GM06990 (cell line): ENCODE data around the gene FRMD4A.

Experiments used
- DNase-seq: peaks from one replicate; pipeline ENCODE4 v3.0.0-alpha.2; 2011; ENCODE audit not compliant: insufficient read length; ENCODE audit errors: extremely low read depth
- H3K27me3 ChIP-seq: replicated peaks from 2 replicates; pipeline ENCODE4 v1.6.0; 2011; ENCODE audit warnings: low read length; ENCODE audit not compliant: control insufficient read depth, insufficient read depth
- H3K36me3 ChIP-seq: 2 replicates; pipeline ENCODE4 v1.5.1; 2011; ENCODE audit warnings: low read length; ENCODE audit not compliant: control insufficient read depth, insufficient read depth
- H3K4me3 ChIP-seq: replicated peaks from 2 replicates; pipeline ENCODE4 v1.5.1; 2011; ENCODE audit warnings: low read depth, mild to moderate bottlenecking, control low read depth, low read length
- TF ChIP-seq, protein P1 (sequence below): IDR thresholded peaks from 2 replicates; pipeline ENCODE4 v1.5.1; 2011; ENCODE audit warnings: low read length, control low read depth, mild to moderate bottlenecking, inconsistent platforms; ENCODE audit not compliant: insufficient read depth, poor library complexity, severe bottlenecking

The FRMD4A gene

DNA sequence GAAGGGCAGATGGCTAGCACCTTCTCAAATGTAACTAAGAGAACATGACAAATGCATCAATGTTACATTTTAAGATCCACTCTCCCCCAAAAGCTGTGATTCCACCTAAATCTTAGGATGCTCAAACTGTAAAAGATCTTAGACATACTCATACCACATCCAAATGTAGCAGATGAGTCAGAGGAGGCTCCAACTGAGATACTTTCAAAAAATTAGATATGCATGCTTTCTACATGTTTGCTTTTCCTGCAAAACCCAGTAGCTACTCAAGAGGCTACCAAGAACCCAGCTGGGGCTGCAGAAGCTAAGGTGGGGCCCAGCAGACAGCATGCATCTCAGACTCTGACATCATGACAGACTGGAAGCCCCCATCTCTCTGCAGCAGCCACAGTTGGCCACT is 31.4 kb upstream of the FRMD4A start:
- no peak for DNase-seq
- Histone ChIP-seq H3K36me3 (no peaks in the 10 kb centered on the region), H3K4me3 (no peak overlapping the region), H3K27me3 (no peaks in the 10 kb centered on the region; the same call in none of the 2 replicates)
- TF ChIP-seq, protein P1, sequence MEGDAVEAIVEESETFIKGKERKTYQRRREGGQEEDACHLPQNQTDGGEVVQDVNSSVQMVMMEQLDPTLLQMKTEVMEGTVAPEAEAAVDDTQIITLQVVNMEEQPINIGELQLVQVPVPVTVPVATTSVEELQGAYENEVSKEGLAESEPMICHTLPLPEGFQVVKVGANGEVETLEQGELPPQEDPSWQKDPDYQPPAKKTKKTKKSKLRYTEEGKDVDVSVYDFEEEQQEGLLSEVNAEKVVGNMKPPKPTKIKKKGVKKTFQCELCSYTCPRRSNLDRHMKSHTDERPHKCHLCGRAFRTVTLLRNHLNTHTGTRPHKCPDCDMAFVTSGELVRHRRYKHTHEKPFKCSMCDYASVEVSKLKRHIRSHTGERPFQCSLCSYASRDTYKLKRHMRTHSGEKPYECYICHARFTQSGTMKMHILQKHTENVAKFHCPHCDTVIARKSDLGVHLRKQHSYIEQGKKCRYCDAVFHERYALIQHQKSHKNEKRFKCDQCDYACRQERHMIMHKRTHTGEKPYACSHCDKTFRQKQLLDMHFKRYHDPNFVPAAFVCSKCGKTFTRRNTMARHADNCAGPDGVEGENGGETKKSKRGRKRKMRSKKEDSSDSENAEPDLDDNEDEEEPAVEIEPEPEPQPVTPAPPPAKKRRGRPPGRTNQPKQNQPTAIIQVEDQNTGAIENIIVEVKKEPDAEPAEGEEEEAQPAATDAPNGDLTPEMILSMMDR = no peak

DNA sequence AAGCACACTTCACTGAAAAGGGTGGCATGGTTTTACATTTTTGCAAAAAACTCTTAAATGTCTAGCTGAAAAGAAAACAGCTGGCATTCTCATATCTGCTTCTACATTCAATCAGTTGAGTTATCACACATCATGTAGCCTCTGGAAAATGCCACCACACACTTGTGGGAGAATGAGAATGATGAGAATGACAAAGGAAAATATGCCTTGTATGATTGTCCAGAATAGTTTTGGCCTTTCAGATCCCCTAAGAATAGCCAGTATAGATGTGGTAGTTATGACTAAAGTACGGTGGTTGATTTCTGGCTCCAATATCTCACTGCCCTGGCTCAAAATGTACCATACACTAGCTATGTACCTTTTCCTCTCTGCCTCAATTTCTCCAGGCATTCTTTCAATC is 30.2 kb upstream of the FRMD4A start:
- H3K27me3 ChIP-seq = no peaks in the 10 kb centered on the region; the same call in 1 of the 2 replicates
- TF ChIP-seq, protein P1 = no peak
- no peaks in the 10 kb centered on the region for H3K36me3 ChIP-seq
- no peak for DNase-seq
- no peak overlapping the region for H3K4me3 ChIP-seq

DNA sequence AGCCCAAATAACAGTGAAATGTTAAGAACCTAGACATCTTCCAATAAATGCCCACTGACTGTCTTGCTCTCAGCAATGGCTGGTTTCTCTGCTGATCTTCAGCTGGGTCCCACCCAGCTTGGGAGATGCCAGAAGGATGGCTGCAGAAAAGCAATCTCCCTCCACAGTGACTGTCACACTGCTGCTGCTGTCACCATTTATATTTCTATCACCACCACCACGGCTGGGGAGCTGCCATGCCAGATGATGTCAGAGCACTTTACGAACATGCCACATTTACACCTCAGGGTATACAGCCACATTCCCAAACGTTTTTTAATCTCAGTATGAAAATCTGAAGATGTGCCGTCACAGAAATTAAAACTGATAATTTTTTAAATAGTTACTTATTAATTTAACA is 29.8 kb upstream of the FRMD4A start:
- Histone ChIP-seq H3K27me3 (peaks cover 2% of the 10 kb centered on the region; the same call in 1 of the 2 replicates), H3K4me3 (no peak overlapping the region), H3K36me3 (no peaks in the 10 kb centered on the region)
- DNase-seq = no peak
- TF ChIP-seq, protein P1 = no peak

DNA sequence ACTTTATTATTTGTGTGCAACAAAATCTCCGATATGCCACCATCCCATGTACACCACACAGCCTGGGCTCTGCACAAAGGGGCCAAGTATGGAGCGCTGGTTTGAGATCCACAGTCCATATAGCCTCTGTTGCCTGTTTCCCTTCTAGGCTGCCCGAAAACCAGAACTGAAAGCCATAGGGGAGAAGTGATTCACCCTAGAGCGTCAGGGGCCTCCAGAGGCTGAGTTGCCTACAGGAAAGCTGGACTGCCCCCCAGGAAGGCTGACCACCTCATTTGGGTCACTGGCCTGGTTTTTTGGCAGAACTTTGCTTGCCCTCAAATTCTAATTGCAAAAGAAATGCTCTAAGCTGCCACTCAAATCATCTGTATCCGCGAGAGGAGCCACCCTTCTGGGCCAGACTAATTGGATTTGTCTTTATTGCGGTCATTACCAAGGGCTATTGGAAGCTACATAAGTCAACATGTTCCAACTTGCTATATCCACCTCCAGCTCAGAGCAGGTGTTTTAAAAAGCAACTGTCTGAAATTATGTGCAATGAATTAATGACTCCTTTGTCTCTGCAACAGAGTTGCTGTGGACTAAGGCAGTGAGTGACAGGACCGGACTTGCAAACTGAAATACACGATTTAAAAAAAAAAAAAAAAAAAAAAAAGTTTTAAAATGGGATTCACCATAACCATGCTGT is 28.3 kb upstream of the FRMD4A start:
- H3K27me3 ChIP-seq = peaks cover 2% of the 10 kb centered on the region; the same call in 1 of the 2 replicates
- no peak overlapping the region for H3K4me3 ChIP-seq
- TF ChIP-seq, protein P1 = no peak
- H3K36me3 ChIP-seq = no peaks in the 10 kb centered on the region
- no peak for DNase-seq

DNA sequence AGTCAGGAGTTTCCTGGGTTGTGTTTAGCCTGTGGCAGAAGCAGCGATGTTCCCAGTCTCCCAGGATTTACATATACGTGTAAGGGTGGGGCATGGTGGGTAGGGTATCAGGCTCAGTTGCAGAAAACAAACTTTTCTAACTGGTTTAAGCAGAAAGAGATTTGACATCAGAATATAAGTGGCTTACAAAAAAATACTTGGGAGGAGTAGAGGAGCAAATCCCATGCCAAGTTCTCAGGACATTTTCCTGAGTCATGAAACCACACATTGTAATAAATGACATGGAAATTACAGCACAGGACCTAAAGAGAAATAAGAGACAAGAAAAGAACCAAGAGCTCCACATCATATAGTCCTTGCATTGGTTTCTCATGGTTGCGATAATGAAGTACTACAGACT is 26.2 kb upstream of the FRMD4A start:
- H3K36me3 ChIP-seq = no peaks in the 10 kb centered on the region
- no peak overlapping the region for H3K4me3 ChIP-seq
- DNase-seq = no peak
- TF ChIP-seq, protein P1 = no peak
- H3K27me3 ChIP-seq = peaks cover 4% of the 10 kb centered on the region
